ENCODE measurements around the gene BLM.

The BLM gene

GRCh38 chr15:90703455-90703854 is 13.7 kb upstream of the BLM start:
- Histone ChIP-seq H3K4me1 (ENCODE audit: low read depth, poor library complexity, severe bottlenecking) (peaks cover 9% of the 10 kb centered on the region), H3K4me2 (no peak overlapping the region)

GRCh38 chr15:90705212-90705611 is 11.9 kb upstream of the BLM start:
- H3K4me1 ChIP-seq (ENCODE audit: low read depth, poor library complexity, severe bottlenecking), result peaks cover 27% of the 10 kb centered on the region
- no peak for TF ChIP-seq CTCF (conservative IDR thresholded peaks at IDR 0.05; ENCODE audit: low read depth, low read length)

More at GRCh38 chr15:90703455-90703854, 13.7 kb upstream of the BLM start:
- Histone ChIP-seq H3K9ac (no peak overlapping the region), H3K27ac (no peak overlapping the region), H3K79me2 (ENCODE audit: insufficient read depth, low read depth) (no peaks in the 10 kb centered on the region), H3K27me3 (ENCODE audit: insufficient read depth, low read depth) (no peaks in the 10 kb centered on the region), H3K36me3 (ENCODE audit: insufficient read depth) (no peaks in the 10 kb centered on the region), H4K20me1 (ENCODE audit: insufficient read depth) (no peaks in the 10 kb centered on the region), H3K4me3 (IDR thresholded peaks at IDR 0.05; ENCODE audit: insufficient read depth, low read depth, low read length) (no peak overlapping the region), H2AFZ (ENCODE audit: low read depth) (no peak overlapping the region)
- no peak for TF ChIP-seq CTCF (conservative IDR thresholded peaks at IDR 0.05; ENCODE audit: low read depth, low read length)

GRCh38 chr15:90706394-90707327 is 10.5 kb upstream of the BLM start:
- Histone ChIP-seq H3K4me1 (ENCODE audit: low read depth, poor library complexity, severe bottlenecking) (peaks cover 41% of the 10 kb centered on the region), H3K79me2 (ENCODE audit: insufficient read depth, low read depth) (no peaks in the 10 kb centered on the region), H2AFZ (ENCODE audit: low read depth) (no peak overlapping the region), H3K9ac (no peak overlapping the region), H3K36me3 (ENCODE audit: insufficient read depth) (no peaks in the 10 kb centered on the region), H3K4me2 (no peak overlapping the region), H3K4me3 (IDR thresholded peaks at IDR 0.05; ENCODE audit: insufficient read depth, low read depth, low read length) (no peak overlapping the region), H4K20me1 (ENCODE audit: insufficient read depth) (no peaks in the 10 kb centered on the region), H3K27me3 (ENCODE audit: insufficient read depth, low read depth) (no peaks in the 10 kb centered on the region), H3K27ac (no peak overlapping the region)
- no peak for TF ChIP-seq CTCF (conservative IDR thresholded peaks at IDR 0.05; ENCODE audit: low read depth, low read length)

More at GRCh38 chr15:90705212-90705611, 11.9 kb upstream of the BLM start:
- Histone ChIP-seq H3K4me3 (IDR thresholded peaks at IDR 0.05; ENCODE audit: insufficient read depth, low read depth, low read length) (no peak overlapping the region), H3K9ac (no peak overlapping the region), H3K27ac (no peak overlapping the region), H4K20me1 (ENCODE audit: insufficient read depth) (no peaks in the 10 kb centered on the region), H2AFZ (ENCODE audit: low read depth) (no peak overlapping the region), H3K79me2 (ENCODE audit: insufficient read depth, low read depth) (no peaks in the 10 kb centered on the region), H3K36me3 (ENCODE audit: insufficient read depth) (no peaks in the 10 kb centered on the region), H3K27me3 (ENCODE audit: insufficient read depth, low read depth) (no peaks in the 10 kb centered on the region), H3K4me2 (no peak overlapping the region)

GRCh38 chr15:90707489-90707888 is 9.7 kb upstream of the BLM start:
- TF ChIP-seq CTCF (conservative IDR thresholded peaks at IDR 0.05; ENCODE audit: low read depth, low read length), result no peak
- no peak overlapping the region for H2AFZ ChIP-seq (ENCODE audit: low read depth)
- no peaks in the 10 kb centered on the region for H3K27me3 ChIP-seq (ENCODE audit: insufficient read depth, low read depth)
- no peaks in the 10 kb centered on the region for H3K79me2 ChIP-seq (ENCODE audit: insufficient read depth, low read depth)
- H3K27ac ChIP-seq, result no peak overlapping the region
- H3K4me1 ChIP-seq (ENCODE audit: low read depth, poor library complexity, severe bottlenecking), result peaks cover 50% of the 10 kb centered on the region
- no peaks in the 10 kb centered on the region for H4K20me1 ChIP-seq (ENCODE audit: insufficient read depth)
- H3K9ac ChIP-seq, result no peak overlapping the region
- no peak overlapping the region for H3K4me2 ChIP-seq
- no peaks in the 10 kb centered on the region for H3K36me3 ChIP-seq (ENCODE audit: insufficient read depth)
- no peak overlapping the region for H3K4me3 ChIP-seq (IDR thresholded peaks at IDR 0.05; ENCODE audit: insufficient read depth, low read depth, low read length)
